ENCODE measurements around the gene PARP11. TPM values are rescaled to one million over a fixed set of nuclear protein-coding genes. Genes with fewer than 3 reads are reported as not detected.

PARP11 gene
- total and polyA plus RNA-seq, 2 donors (not counting 3 experiments of a cell fraction or from before 2014, with no cell fraction given), result 3.0 to 4.9 TPM

GRCh38 chr12:3795492-3796133, 77.6 kb downstream of the PARP11 start:
- Histone ChIP-seq H3K27ac (ENCODE audit: insufficient read depth, low read depth, low read length) (no peak overlapping the region), H3K27me3 (ENCODE audit: control insufficient read depth in 2 of 2, insufficient read depth in 2 of 2, low read length in 2 of 2) (peaks cover 0 to 1% of the 10 kb centered on the region in 2 experiments), H2AFZ (ENCODE audit: low read depth, low read length) (no peak overlapping the region), H3K4me2 (ENCODE audit: insufficient read depth, low read length) (no peak overlapping the region), H3K4me1 (ENCODE audit: control insufficient read depth, extremely low read depth, insufficient read depth, low read length) (no peaks in the 10 kb centered on the region), H3K9me3 (replicated peaks; ENCODE audit: control insufficient read depth, insufficient read depth, low read length) (no peaks in the 10 kb centered on the region), H3K79me2 (ENCODE audit: control insufficient read depth, insufficient read depth, low read length) (no peaks in the 10 kb centered on the region), H3K36me3 (ENCODE audit: control insufficient read depth in 2 of 2, extremely low read depth in 1 of 2, insufficient read depth in 2 of 2, low read length in 2 of 2) (no peaks in the 10 kb centered on the region), H3K9me1 (replicated peaks; ENCODE audit: control insufficient read depth, extremely low read depth, insufficient read depth, low read length) (no peaks in the 10 kb centered on the region), H3K9ac (replicated peaks; ENCODE audit: extremely low read depth, insufficient read depth, low read length) (no peak overlapping the region), H4K20me1 (replicated peaks; ENCODE audit: control insufficient read depth, extremely low read depth, insufficient read depth, low read length) (no peaks in the 10 kb centered on the region), H3K4me3 (replicated peaks in 1 of 3; ENCODE audit: insufficient read depth in 1 of 3, low read depth in 1 of 3, low read length in 3 of 3) (no peak overlapping the region)
- no peak for FAIRE-seq
- dilution Hi-C loops (cut with MboI; ENCODE audit: extremely low pct_ligation_motif_present, low sequenced_read_pairs) (no loop called here), intact Hi-C loops (cut with micrococcal nuclease) (no loop called here)
- no peak for DNase-seq (ENCODE audit: low read depth, low spot score)
- ChIA-PET CTCF (interaction anchor here (1.2 to 1.5 kb wide), 3 partner anchors 8 to 496 kb away, joined by 6 to 7 read pairs (median 7); no protein-coding TSS in a partner anchor), POLR2A (no interaction called here)
- BruUV-seq (replicated peaks), result no TSS peak
- TF ChIP-seq MYC (IDR thresholded peaks at IDR 0.05; ENCODE audit: low read depth, low read length), result no peak
- TF ChIP-seq POLR2A (IDR thresholded peaks at IDR 0.05; ENCODE audit: low read depth, low read length), result no peak

GRCh38 chr12:3795066-3795465, 78.1 kb downstream of the PARP11 start:
- Histone ChIP-seq H4K20me1 (replicated peaks; ENCODE audit: control insufficient read depth, extremely low read depth, insufficient read depth, low read length) (no peaks in the 10 kb centered on the region), H3K27ac (ENCODE audit: insufficient read depth, low read depth, low read length) (no peak overlapping the region), H3K36me3 (ENCODE audit: control insufficient read depth in 2 of 2, extremely low read depth in 1 of 2, insufficient read depth in 2 of 2, low read length in 2 of 2) (no peaks in the 10 kb centered on the region), H2AFZ (ENCODE audit: low read depth, low read length) (no peak overlapping the region), H3K9me1 (replicated peaks; ENCODE audit: control insufficient read depth, extremely low read depth, insufficient read depth, low read length) (no peaks in the 10 kb centered on the region), H3K4me1 (ENCODE audit: control insufficient read depth, extremely low read depth, insufficient read depth, low read length) (no peaks in the 10 kb centered on the region), H3K79me2 (ENCODE audit: control insufficient read depth, insufficient read depth, low read length) (no peaks in the 10 kb centered on the region), H3K27me3 (ENCODE audit: control insufficient read depth in 2 of 2, insufficient read depth in 2 of 2, low read length in 2 of 2) (peaks cover 0 to 1% of the 10 kb centered on the region in 2 experiments), H3K4me3 (replicated peaks in 1 of 3; ENCODE audit: insufficient read depth in 1 of 3, low read depth in 1 of 3, low read length in 3 of 3) (no peak overlapping the region), H3K9me3 (replicated peaks; ENCODE audit: control insufficient read depth, insufficient read depth, low read length) (no peaks in the 10 kb centered on the region), H3K9ac (replicated peaks; ENCODE audit: extremely low read depth, insufficient read depth, low read length) (no peak overlapping the region), H3K4me2 (ENCODE audit: insufficient read depth, low read length) (no peak overlapping the region)
- ChIA-PET CTCF (interaction anchor here (1.2 to 1.7 kb wide), 3 partner anchors 9 to 495 kb away, joined by 6 to 7 read pairs (median 7); no protein-coding TSS in a partner anchor), POLR2A (no interaction called here)
- no TSS peak for BruUV-seq (replicated peaks)
- no peak for TF ChIP-seq POLR2A (IDR thresholded peaks at IDR 0.05; ENCODE audit: low read depth, low read length)
- TF ChIP-seq EZH2 (IDR thresholded peaks at IDR 0.05; ENCODE audit: borderline replicate concordance, low read depth, low read length, severe bottlenecking), result no peak
- TF ChIP-seq POLR2AphosphoS5 (IDR thresholded peaks at IDR 0.05; ENCODE audit: insufficient read depth, low read depth, low read length), result no peak
- TF ChIP-seq CTCF (IDR thresholded peaks at IDR 0.05; ENCODE audit: extremely low read depth in 1 of 2, insufficient read depth in 1 of 2, low read depth in 1 of 2, low read length in 2 of 2), result no peak
- no peak for TF ChIP-seq JUN (IDR thresholded peaks at IDR 0.05; ENCODE audit: borderline replicate concordance, insufficient read depth, insufficient read length, low read depth)
- no peak for TF ChIP-seq GATA2 (IDR thresholded peaks at IDR 0.05; ENCODE audit: insufficient read depth, insufficient read length, low read depth, low read length)
- no peak for TF ChIP-seq FOS (IDR thresholded peaks at IDR 0.05; ENCODE audit: borderline replicate concordance, insufficient read depth, low read length)
- no peak for TF ChIP-seq MYC (IDR thresholded peaks at IDR 0.05; ENCODE audit: low read depth, low read length)
- no peak for TF ChIP-seq MAX (IDR thresholded peaks at IDR 0.05; ENCODE audit: insufficient read depth, insufficient read length)
- dilution Hi-C loops (cut with MboI; ENCODE audit: extremely low pct_ligation_motif_present, low sequenced_read_pairs) (no loop called here), intact Hi-C loops (cut with micrococcal nuclease) (no loop called here)
- FAIRE-seq (no peak), DNase-seq (ENCODE audit: low read depth, low spot score) (no peak)

Measured in endothelial cell of umbilical vein (primary cell).